ENCODE measurements around the gene GHRL. TPM values are rescaled to one million over a fixed set of nuclear protein-coding genes. Genes with fewer than 3 reads are reported as not detected.
"Not testable (repeated sequence)": the region's sequence is repeated elsewhere in the genome, so short reads cannot be mapped to it uniquely, and the experiment has no call there.

Gene GHRL
- total RNA-seq, 3 donors from 2014 or later: 0.51 to 0.63 (median 0.55) TPM

DNA sequence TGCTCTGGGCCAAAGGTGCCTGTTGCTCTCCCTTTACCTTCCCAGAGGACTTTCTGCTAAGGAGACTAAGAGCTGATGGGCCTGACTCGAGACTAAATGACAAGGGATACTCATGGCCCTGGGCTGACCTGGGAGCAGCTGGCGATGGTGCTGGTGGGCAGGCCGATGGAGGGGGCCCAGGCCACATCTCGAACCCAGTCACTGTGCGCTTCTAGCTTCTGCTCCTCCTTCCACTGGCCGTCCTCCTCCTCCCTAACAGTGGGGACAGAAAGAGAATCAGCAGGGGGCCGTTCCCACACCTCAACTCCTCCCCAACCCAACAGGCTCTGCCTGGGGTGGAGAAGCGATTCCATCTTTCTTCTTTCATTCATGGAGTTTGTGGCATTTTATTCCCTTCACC is 12.2 kb upstream of the GHRL start:
- H3K36me3 ChIP-seq (ENCODE audit: low read depth): peaks cover 22% of the 10 kb centered on the region
- H3K4me1 ChIP-seq (ENCODE audit: low read depth): no peaks in the 10 kb centered on the region
- no peak overlapping the region for H3K4me3 ChIP-seq
- ATAC-seq (no peak), DNase-seq (no peak)
- TF ChIP-seq, protein P1, sequence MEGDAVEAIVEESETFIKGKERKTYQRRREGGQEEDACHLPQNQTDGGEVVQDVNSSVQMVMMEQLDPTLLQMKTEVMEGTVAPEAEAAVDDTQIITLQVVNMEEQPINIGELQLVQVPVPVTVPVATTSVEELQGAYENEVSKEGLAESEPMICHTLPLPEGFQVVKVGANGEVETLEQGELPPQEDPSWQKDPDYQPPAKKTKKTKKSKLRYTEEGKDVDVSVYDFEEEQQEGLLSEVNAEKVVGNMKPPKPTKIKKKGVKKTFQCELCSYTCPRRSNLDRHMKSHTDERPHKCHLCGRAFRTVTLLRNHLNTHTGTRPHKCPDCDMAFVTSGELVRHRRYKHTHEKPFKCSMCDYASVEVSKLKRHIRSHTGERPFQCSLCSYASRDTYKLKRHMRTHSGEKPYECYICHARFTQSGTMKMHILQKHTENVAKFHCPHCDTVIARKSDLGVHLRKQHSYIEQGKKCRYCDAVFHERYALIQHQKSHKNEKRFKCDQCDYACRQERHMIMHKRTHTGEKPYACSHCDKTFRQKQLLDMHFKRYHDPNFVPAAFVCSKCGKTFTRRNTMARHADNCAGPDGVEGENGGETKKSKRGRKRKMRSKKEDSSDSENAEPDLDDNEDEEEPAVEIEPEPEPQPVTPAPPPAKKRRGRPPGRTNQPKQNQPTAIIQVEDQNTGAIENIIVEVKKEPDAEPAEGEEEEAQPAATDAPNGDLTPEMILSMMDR (IDR thresholded peaks at IDR 0.05): no peak
- H3K9me3 ChIP-seq: no peaks in the 10 kb centered on the region
- intact Hi-C loops (cut with DNase I, micrococcal nuclease): no loop called here

DNA sequence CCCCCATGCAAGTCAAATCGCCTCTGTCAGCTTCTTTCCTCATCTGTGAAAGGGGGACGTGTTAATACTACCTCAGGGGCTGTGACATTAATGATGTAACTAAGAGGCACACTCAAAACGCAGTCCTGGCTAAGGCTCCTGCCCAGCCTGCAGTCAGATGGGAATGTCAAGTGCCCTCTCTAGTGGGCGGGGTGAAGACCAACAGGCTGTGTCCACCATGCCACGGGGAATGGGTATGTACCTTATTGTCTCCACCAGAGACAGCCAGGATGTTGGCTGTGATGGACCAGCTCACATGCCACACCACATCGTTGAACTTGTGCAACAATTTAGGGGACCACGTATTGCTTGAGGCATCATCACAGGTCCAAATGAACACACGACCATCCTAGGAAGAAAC is 11.0 kb upstream of the GHRL start:
- Histone ChIP-seq H3K36me3 (ENCODE audit: low read depth) (peaks cover 22% of the 10 kb centered on the region), H3K4me1 (ENCODE audit: low read depth) (no peaks in the 10 kb centered on the region), H3K4me3 (no peak overlapping the region), H3K9me3 (no peaks in the 10 kb centered on the region)
- intact Hi-C loops (cut with DNase I, micrococcal nuclease): no loop called here
- no peak for ATAC-seq
- DNase-seq: no peak
- TF ChIP-seq, protein P1 (IDR thresholded peaks at IDR 0.05): no peak

DNA sequence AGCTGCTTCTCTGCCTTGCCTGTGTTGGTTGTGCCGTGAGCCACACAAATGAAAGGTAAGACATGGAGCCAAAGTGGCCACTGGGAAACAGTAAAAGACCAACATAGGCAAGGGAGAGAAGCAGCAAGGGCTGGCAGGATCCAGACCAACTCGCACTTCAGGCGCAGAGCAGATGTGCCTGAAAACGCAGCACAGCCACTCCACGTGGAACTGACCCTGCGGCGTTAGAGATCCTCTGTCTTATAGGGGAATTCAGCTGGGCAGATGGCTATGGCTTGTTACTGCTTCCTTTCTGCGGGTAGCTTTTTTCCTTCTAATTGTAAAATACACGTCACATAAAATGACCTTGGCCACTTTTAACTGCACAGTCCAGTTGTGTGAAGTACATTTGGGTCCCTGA is 10.4 kb upstream of the GHRL start:
- DNase-seq (no peak), ATAC-seq (no peak)
- Histone ChIP-seq H3K36me3 (ENCODE audit: low read depth) (peaks cover 22% of the 10 kb centered on the region), H3K9me3 (no peaks in the 10 kb centered on the region), H3K4me3 (no peak overlapping the region), H3K4me1 (ENCODE audit: low read depth) (no peaks in the 10 kb centered on the region)
- intact Hi-C loops (cut with DNase I, micrococcal nuclease): no loop called here
- TF ChIP-seq, protein P1 (IDR thresholded peaks at IDR 0.05): no peak

DNA sequence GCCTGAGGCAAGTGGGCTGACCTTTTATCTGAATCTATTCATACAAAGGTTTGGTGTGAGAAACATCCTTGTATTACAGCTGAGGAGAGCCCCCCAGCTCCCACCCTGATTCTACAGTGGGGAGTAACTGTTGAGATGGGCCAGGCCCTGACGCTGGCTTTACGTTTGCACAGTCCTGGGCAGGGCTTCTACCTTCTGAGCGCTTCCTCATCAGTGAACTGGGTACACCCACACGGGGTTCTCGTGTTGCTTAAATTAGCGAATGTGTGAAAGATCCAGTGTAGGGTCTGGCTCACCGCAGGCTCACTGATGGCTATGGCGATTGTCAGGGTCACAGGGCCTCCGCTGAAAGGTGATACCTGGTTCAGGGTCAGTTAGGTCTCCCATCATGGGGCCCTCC is 7.3 kb upstream of the GHRL start:
- H3K4me1 ChIP-seq (ENCODE audit: low read depth): no peaks in the 10 kb centered on the region
- no peaks in the 10 kb centered on the region for H3K9me3 ChIP-seq
- DNase-seq: no peak
- H3K36me3 ChIP-seq (ENCODE audit: low read depth): peaks cover 19% of the 10 kb centered on the region
- intact Hi-C loops (cut with DNase I, micrococcal nuclease): no loop called here
- TF ChIP-seq, protein P1 (IDR thresholded peaks at IDR 0.05): no peak
- ATAC-seq: no peak
- H3K4me3 ChIP-seq: no peak overlapping the region

DNA sequence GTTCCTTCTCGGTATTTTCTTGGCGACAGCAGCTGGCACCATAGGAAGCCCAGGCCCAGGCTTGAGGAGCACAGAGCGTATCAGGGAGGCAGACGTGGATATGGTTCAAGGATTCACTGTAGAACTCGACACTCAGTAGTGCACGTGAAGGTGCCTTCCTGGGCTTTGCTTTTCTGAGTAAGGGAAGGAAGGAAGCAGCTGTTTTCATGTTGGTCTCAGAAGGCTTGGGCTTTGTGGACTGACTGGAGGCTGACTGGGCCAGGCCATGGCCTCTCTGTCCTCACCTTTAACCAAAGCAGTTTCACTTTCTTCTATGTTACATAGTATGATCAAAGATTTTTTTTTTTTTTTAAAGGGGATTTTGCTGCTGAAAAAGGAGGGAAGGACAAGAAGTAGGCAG is 6.9 kb upstream of the GHRL start:
- Histone ChIP-seq H3K36me3 (ENCODE audit: low read depth) (peaks cover 19% of the 10 kb centered on the region), H3K4me1 (ENCODE audit: low read depth) (no peaks in the 10 kb centered on the region), H3K4me3 (no peak overlapping the region), H3K9me3 (no peaks in the 10 kb centered on the region)
- DNase-seq: no peak
- ATAC-seq: no peak
- intact Hi-C loops (cut with DNase I, micrococcal nuclease): no loop called here
- TF ChIP-seq, protein P1 (IDR thresholded peaks at IDR 0.05): no peak

DNA sequence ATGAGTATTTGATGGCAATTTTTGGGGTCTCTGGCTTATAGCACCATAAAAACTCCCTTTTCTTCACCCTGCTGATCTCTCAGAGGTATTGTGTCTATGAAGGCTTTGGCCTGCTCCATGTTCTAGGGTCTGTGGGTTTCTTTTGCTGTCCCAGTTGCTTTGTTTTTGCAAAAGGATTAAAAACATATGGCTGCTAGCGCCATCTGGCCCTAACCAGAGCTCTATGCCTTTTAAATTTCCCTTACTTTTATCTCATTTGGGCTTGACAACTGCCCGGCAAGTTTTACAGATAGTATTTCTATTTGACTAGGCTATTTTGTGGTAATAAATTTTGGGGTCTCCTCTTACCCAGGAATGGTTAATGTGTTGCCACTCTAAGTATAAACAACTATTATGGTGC is 6.4 kb upstream of the GHRL start:
- Histone ChIP-seq H3K9me3 (no peaks in the 10 kb centered on the region), H3K4me1 (ENCODE audit: low read depth) (no peaks in the 10 kb centered on the region), H3K36me3 (ENCODE audit: low read depth) (peaks cover 19% of the 10 kb centered on the region), H3K4me3 (no peak overlapping the region)
- ATAC-seq: no peak
- no peak for DNase-seq
- intact Hi-C loops (cut with DNase I, micrococcal nuclease): no loop called here
- TF ChIP-seq, protein P1 (IDR thresholded peaks at IDR 0.05): no peak

DNA sequence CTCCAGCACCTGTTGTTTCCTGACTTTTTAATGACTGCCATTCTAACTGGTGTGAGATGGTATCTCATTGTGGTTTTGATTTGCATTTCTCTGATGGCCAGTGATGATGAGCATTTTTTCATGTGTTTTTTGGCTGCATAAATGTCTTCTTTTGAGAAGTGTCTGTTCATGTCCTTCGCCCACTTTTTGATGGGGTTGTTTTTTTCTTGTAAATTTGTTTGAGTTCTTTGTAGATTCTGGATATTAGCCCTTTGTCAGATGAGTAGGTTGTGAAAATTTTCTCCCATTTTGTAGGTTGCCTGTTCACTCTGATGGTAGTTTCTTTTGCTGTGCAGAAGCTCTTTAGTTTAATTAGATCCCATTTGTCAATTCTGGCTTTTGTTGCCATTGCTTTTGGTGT is 5.3 kb upstream of the GHRL start:
- H3K4me3 ChIP-seq; ATAC-seq; H3K4me1 ChIP-seq (ENCODE audit: low read depth); intact Hi-C loops (cut with DNase I, micrococcal nuclease); DNase-seq; H3K9me3 ChIP-seq: not testable (repeated sequence)
- H3K36me3 ChIP-seq (ENCODE audit: low read depth): peaks cover 17% of the 10 kb centered on the region
